ENCODE data around the gene PON2. TPM values are rescaled to one million over a fixed set of nuclear protein-coding genes. Genes with fewer than 3 reads are reported as not detected.

The PON2 gene
- total RNA-seq, 1 experiment from 2014 or later: 142 TPM

GRCh38 chr7:95365151-95365550, 69.7 kb downstream of the PON2 start:
- no peak for DNase-seq

GRCh38 chr7:95357623-95358022, 77.2 kb downstream of the PON2 start:
- Histone ChIP-seq H3K27me3 (no peaks in the 10 kb centered on the region), H3K4me3 (no peak overlapping the region), H3K4me1 (0 out of 2 replicates have a peak, but pooled peaks cover 3% of the 10 kb centered on the region), H3K9me3 (replicated peaks) (peaks cover 10% of the 10 kb centered on the region; the same call in 1 of the 2 replicates), H3K27ac (no peak overlapping the region), H3K36me3 (no peaks in the 10 kb centered on the region)
- peak in 1 of 2 experiments; percentile 25 for DNase-seq

More at GRCh38 chr7:95365151-95365550, 69.7 kb downstream of the PON2 start:
- no peaks in the 10 kb centered on the region for H3K36me3 ChIP-seq
- H3K9me3 ChIP-seq (replicated peaks): no peaks in the 10 kb centered on the region
- no peaks in the 10 kb centered on the region for H3K27me3 ChIP-seq
- no peaks in the 10 kb centered on the region for H3K4me1 ChIP-seq
- no peak overlapping the region for H3K27ac ChIP-seq
- no peak overlapping the region for H3K4me3 ChIP-seq

Other genes starting within 250 kb of the PON2 start
- 0.28 and 0.84 TPM in 2 replicates for gene PON1, start 110.5 kb downstream of the PON2 start, total RNA-seq (2014; rRNA removed; shearing (Covaris generic))
- gene PON3, start 38.7 kb downstream of the PON2 start, total RNA-seq (2014; rRNA removed; shearing (Covaris generic)): not detected in 2 replicates
- gene ASB4, start 50.9 kb upstream of the PON2 start, total RNA-seq (2014; rRNA removed; shearing (Covaris generic)): 0.08 and 0.15 TPM in 2 replicates
- gene PDK4, start 161.5 kb upstream of the PON2 start, total RNA-seq (2014; rRNA removed; shearing (Covaris generic)): 1.4 and 1.5 TPM in 2 replicates

Measured in SJCRH30 (cell line).